OCI-LY3 (cell line): ENCODE data around the gene SLC1A6.

Experiments used
- H2AFZ ChIP-seq: fragments of 200-600, 300-600 bp; shearing (Covaris generic); 2 replicates; pipeline ENCODE4 v1.6.0; 2014; ENCODE audit warnings: antibody characterized with exemption, low read depth, low read length
- H3K27ac ChIP-seq: fragments of 200-600, 300-600 bp; sonication (generic); 2 replicates; pipeline ENCODE4 v1.5.1; 2014; ENCODE audit warnings: mild to moderate bottlenecking, low read length, moderate library complexity, mixed read lengths
- H3K27me3 ChIP-seq: fragments of 200-600, 300-600 bp; sonication (generic); 2 replicates; pipeline ENCODE4 v1.6.1; 2014; ENCODE audit warnings: low read depth, low read length, mixed read lengths
- H3K36me3 ChIP-seq: fragments of 200-600, 300-600 bp; sonication (generic); replicated peaks from 2 replicates; pipeline ENCODE3; 2014; ENCODE audit warnings: low read depth, low read length, mixed read lengths
- H3K4me1 ChIP-seq: fragments of 300-600, 200-600 bp; sonication (generic); 2 replicates; pipeline ENCODE4 v1.6.1; 2014; ENCODE audit warnings: low read length, mixed read lengths
- H3K4me2 ChIP-seq: fragments of 200-600, 300-600 bp; sonication (generic); 2 replicates; pipeline ENCODE4 v1.6.1; 2014; ENCODE audit warnings: low read length, mixed read lengths
- H3K4me3 ChIP-seq: fragments of 300-600, 200-600 bp; sonication (generic); 2 replicates; pipeline ENCODE4 v1.5.1; 2014; ENCODE audit warnings: antibody characterized with exemption, mild to moderate bottlenecking, low read length, moderate library complexity
- H3K79me2 ChIP-seq: fragments of 300-600, 200-600 bp; shearing (Covaris generic); 2 replicates; pipeline ENCODE4 v1.6.1; 2014; ENCODE audit warnings: mild to moderate bottlenecking, low read length, mixed read lengths
- H3K9ac ChIP-seq: fragments of 300-600, 200-600 bp; shearing (Covaris generic); 2 replicates; pipeline ENCODE4 v1.6.0; 2014; ENCODE audit warnings: mild to moderate bottlenecking, low read length, moderate library complexity
- H3K9me3 ChIP-seq: fragments of 200-600, 300-600 bp; shearing (Covaris generic); 2 replicates; pipeline ENCODE4 v1.6.1; 2014; ENCODE audit warnings: low read length, mixed read lengths; ENCODE audit not compliant: insufficient read depth
- H4K20me1 ChIP-seq: fragments of 200-600, 300-600 bp; sonication (generic); 2 replicates; pipeline ENCODE4 v1.6.1; 2016; ENCODE audit warnings: low read length, mixed read lengths; ENCODE audit not compliant: insufficient read depth
- EZH2phosphoT487 ChIP-seq: fragments of 200-600 bp; shearing (Covaris generic); IDR thresholded peaks from 2 replicates; pipeline ENCODE4 v1.6.1; 2018; ENCODE audit warnings: antibody characterized with exemption, mixed run types, low read depth
- TF ChIP-seq, protein P1 (sequence below): fragments of 200-600, 300-600 bp; sonication (generic); IDR thresholded peaks from 2 replicates; pipeline ENCODE4 v1.5.1; 2014; ENCODE audit warnings: antibody characterized with exemption, low read length, low read depth

Gene SLC1A6

DNA sequence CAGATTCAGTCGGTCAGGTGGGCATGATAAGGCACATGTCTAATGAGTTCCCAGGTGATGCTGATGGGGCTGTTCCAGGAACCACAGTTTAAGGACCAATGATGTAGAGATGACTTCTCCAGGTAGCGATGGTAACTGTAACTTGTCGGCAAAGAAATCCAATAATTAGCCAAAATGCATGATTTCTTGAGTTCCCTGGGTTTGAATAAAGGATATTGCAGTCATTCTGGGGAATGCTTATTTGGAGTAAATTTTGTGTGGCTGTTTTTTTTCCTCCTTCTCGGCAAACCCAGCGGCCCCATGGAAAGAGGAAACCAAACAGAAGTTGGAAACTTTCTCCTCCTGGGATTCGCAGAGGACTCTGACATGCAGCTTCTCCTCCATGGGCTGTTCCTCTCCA is 38.5 kb downstream of the SLC1A6 start, which contains the start of gene OR7C2:
TSS of gene OR7C2 (plus strand) at position 301 of the 400 bp plus-strand sequence. CDS start at position 301, 0 bp downstream.
- Histone ChIP-seq H3K9ac (no peak within 1 kb of the TSS), H3K27me3 (0 out of 2 replicates have a peak, but pooled peaks cover 2% of the 10 kb centered on the region), H3K27ac (no peak within 1 kb of the TSS), H3K9me3 (no peaks in the 10 kb centered on the region), H3K4me3 (no peak within 1 kb of the TSS), H3K4me2 (no peak within 1 kb of the TSS), H2AFZ (no peak within 1 kb of the TSS), H3K4me1 (no peaks in the 10 kb centered on the region), H4K20me1 (no peaks in the 10 kb centered on the region), H3K79me2 (no peaks in the 10 kb centered on the region), H3K36me3 (no peaks in the 10 kb centered on the region)
- TF ChIP-seq, protein P1, sequence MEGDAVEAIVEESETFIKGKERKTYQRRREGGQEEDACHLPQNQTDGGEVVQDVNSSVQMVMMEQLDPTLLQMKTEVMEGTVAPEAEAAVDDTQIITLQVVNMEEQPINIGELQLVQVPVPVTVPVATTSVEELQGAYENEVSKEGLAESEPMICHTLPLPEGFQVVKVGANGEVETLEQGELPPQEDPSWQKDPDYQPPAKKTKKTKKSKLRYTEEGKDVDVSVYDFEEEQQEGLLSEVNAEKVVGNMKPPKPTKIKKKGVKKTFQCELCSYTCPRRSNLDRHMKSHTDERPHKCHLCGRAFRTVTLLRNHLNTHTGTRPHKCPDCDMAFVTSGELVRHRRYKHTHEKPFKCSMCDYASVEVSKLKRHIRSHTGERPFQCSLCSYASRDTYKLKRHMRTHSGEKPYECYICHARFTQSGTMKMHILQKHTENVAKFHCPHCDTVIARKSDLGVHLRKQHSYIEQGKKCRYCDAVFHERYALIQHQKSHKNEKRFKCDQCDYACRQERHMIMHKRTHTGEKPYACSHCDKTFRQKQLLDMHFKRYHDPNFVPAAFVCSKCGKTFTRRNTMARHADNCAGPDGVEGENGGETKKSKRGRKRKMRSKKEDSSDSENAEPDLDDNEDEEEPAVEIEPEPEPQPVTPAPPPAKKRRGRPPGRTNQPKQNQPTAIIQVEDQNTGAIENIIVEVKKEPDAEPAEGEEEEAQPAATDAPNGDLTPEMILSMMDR = no peak
- TF ChIP-seq EZH2phosphoT487 = no peak

DNA sequence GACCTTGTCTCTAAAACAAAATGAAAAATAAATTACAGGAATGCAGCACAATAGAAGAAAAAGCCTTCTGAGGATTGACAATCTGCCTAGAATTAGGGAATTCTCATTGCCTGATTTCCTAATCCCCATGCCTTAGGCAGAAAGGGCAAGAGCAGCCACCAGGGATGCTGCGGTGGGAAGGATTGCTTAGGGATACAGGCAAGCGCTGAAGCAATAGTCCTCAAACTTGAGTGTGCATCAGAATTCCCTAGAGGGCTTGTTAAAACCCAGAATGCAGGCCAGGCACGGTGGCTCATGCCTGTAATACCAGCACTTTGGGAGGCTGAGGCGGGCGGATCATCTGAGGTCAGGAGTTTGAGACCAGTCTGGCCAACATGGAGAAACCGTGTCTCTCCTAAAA is 39.4 kb downstream of the SLC1A6 start:
- Histone ChIP-seq H3K4me2 (no peak overlapping the region), H3K4me1 (no peaks in the 10 kb centered on the region), H3K36me3 (no peaks in the 10 kb centered on the region), H3K27me3 (0 out of 2 replicates have a peak, but pooled peaks cover 3% of the 10 kb centered on the region), H2AFZ (no peak overlapping the region), H3K9me3 (no peaks in the 10 kb centered on the region), H3K9ac (no peak overlapping the region), H3K4me3 (no peak overlapping the region), H3K79me2 (no peaks in the 10 kb centered on the region), H3K27ac (no peak overlapping the region), H4K20me1 (no peaks in the 10 kb centered on the region)
- no peak for TF ChIP-seq EZH2phosphoT487
- TF ChIP-seq, protein P1 = no peak

DNA sequence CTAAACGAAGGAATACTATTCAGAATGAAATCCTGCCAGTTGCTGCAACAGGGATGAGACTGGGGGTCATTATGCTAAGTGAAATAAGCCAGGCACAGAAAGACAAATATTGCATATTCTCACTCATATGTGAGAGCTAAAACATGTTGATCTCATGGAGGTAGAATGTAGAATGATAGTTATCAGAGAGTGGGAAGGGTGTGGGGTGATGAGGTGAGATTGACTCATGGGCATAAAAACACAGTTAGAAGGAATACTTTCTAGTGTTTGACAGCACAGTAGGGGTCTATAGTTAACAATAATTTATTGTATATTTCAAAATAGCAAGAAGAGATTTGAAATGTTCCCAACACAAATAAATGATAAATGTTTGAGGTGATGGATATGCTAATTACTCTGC is 46.2 kb downstream of the SLC1A6 start:
- no peak overlapping the region for H2AFZ ChIP-seq
- H3K9me3 ChIP-seq = no peaks in the 10 kb centered on the region
- no peaks in the 10 kb centered on the region for H3K36me3 ChIP-seq
- H3K4me1 ChIP-seq = no peaks in the 10 kb centered on the region
- TF ChIP-seq, protein P1 = no peak
- TF ChIP-seq EZH2phosphoT487 = no peak
- no peaks in the 10 kb centered on the region for H3K79me2 ChIP-seq
- no peak overlapping the region for H3K4me2 ChIP-seq
- no peaks in the 10 kb centered on the region for H4K20me1 ChIP-seq
- H3K27me3 ChIP-seq = 0 out of 2 replicates have a peak, but pooled peaks cover 6% of the 10 kb centered on the region
- no peak overlapping the region for H3K4me3 ChIP-seq
- H3K27ac ChIP-seq = no peak overlapping the region
- H3K9ac ChIP-seq = no peak overlapping the region

DNA sequence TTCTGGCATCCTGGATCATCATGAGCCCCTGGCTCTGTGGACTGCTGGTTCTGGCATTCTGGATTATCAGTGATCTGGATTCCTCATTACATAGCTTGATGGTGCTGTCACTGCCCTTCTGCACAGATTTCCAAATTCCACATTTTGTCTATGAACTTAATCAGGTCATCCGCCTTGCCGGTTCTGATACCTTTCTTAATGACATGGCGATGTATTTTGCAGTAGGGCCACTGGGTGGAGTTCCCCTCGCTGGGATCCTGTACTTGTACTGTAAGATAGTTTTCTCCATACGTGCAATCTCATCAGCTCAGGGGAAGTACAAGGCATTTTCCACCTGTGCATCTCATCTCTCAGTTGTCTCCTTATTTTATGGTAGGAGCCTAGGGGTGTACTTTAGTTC is 62.8 kb downstream of the SLC1A6 start:
- no peaks in the 10 kb centered on the region for H4K20me1 ChIP-seq
- TF ChIP-seq EZH2phosphoT487 = no peak
- TF ChIP-seq, protein P1 = no peak
- peaks cover 14% of the 10 kb centered on the region; the same call in 1 of the 2 replicates for H3K27me3 ChIP-seq

More for the DNA sequence above, 62.8 kb downstream of the SLC1A6 start:
- Histone ChIP-seq H3K9me3 (no peaks in the 10 kb centered on the region), H3K79me2 (no peaks in the 10 kb centered on the region), H3K4me3 (no peak overlapping the region), H3K4me2 (no peak overlapping the region), H3K9ac (no peak overlapping the region), H3K27ac (no peak overlapping the region), H3K36me3 (no peaks in the 10 kb centered on the region), H2AFZ (no peak overlapping the region), H3K4me1 (no peaks in the 10 kb centered on the region)
